ENCODE data around the gene HNRNPR.

Gene HNRNPR

GRCh38 chr1:23384312-23385058 lies 40.4 kb upstream of the HNRNPR start:
- Histone ChIP-seq H3K9ac (ENCODE audit: low read length) (no peak overlapping the region), H3K36me3 (ENCODE audit: insufficient read depth, low read length) (no peaks in the 10 kb centered on the region), H2AFZ (ENCODE audit: low read length) (no peak overlapping the region), H3K4me2 (ENCODE audit: low read length) (no peak overlapping the region), H4K20me1 (ENCODE audit: insufficient read depth, low read length) (no peaks in the 10 kb centered on the region), H3K79me2 (ENCODE audit: insufficient read depth, low read length) (no peaks in the 10 kb centered on the region), H3K27ac (ENCODE audit: low read depth, low read length, poor library complexity, severe bottlenecking) (no peak overlapping the region), H3K4me1 (ENCODE audit: insufficient read depth, low read length, severe bottlenecking) (no peaks in the 10 kb centered on the region), H3K4me3 (ENCODE audit: low read depth, low read length, poor library complexity, severe bottlenecking) (no peak overlapping the region), H3F3A (ENCODE audit: insufficient read depth, low read length) (no peaks in the 10 kb centered on the region), H3K9me2 (ENCODE audit: low read depth, low read length) (no peaks in the 10 kb centered on the region), H3K27me3 (ENCODE audit: insufficient read depth, low read length) (peaks cover 9% of the 10 kb centered on the region; the same call in 1 of the 2 replicates), H3K9me3 (ENCODE audit: low read length) (no peaks in the 10 kb centered on the region)
- no peak for TF ChIP-seq EZH2 (IDR thresholded peaks at IDR 0.05; ENCODE audit: borderline replicate concordance, low read length)
- TF ChIP-seq, protein P1, sequence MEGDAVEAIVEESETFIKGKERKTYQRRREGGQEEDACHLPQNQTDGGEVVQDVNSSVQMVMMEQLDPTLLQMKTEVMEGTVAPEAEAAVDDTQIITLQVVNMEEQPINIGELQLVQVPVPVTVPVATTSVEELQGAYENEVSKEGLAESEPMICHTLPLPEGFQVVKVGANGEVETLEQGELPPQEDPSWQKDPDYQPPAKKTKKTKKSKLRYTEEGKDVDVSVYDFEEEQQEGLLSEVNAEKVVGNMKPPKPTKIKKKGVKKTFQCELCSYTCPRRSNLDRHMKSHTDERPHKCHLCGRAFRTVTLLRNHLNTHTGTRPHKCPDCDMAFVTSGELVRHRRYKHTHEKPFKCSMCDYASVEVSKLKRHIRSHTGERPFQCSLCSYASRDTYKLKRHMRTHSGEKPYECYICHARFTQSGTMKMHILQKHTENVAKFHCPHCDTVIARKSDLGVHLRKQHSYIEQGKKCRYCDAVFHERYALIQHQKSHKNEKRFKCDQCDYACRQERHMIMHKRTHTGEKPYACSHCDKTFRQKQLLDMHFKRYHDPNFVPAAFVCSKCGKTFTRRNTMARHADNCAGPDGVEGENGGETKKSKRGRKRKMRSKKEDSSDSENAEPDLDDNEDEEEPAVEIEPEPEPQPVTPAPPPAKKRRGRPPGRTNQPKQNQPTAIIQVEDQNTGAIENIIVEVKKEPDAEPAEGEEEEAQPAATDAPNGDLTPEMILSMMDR (IDR thresholded peaks at IDR 0.05; ENCODE audit: low read length) = no peak

DNA sequence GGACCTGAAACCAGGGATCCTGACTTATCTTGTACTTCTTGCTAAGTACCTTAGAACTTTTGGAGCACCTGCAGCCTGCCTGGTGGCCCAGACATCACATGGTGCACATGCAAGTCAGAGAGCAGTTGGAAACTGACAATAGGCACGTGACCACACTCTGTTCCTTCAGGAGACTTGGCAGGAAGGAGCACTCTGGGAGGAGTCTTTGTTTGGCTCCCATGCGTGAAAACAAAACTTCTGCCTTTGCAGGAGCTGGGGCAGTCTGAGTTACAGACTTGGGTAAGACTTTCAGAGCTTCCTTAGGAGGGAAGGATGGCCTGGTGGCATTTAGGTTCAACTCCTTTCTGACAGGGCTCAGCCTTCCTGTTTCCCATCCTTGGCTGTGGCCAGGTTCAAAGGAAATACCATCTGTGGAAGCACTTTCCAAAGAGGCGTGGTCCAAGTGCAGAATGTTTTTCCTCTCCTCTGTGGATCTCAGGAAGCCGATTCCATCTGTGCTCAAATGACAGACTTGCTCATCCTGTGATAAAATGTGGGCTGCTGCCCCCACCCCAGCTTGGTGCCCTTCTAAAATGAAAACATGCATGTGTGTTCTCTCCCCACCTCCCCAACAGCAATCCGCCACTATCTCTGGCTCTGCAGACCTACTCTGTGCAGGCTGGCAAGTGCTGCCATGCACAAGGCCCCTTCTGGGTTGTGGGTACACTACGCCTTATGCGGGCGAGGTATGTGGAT lies 39.7 kb upstream of the HNRNPR start:
- Histone ChIP-seq H3K4me3 (ENCODE audit: low read depth, low read length, poor library complexity, severe bottlenecking) (no peak overlapping the region), H3K36me3 (ENCODE audit: insufficient read depth, low read length) (no peaks in the 10 kb centered on the region), H3F3A (ENCODE audit: insufficient read depth, low read length) (no peaks in the 10 kb centered on the region), H3K9me3 (ENCODE audit: low read length) (no peaks in the 10 kb centered on the region), H3K4me2 (ENCODE audit: low read length) (no peak overlapping the region), H3K9me2 (ENCODE audit: low read depth, low read length) (no peaks in the 10 kb centered on the region), H2AFZ (ENCODE audit: low read length) (no peak overlapping the region), H3K79me2 (ENCODE audit: insufficient read depth, low read length) (no peaks in the 10 kb centered on the region), H4K20me1 (ENCODE audit: insufficient read depth, low read length) (no peaks in the 10 kb centered on the region), H3K9ac (ENCODE audit: low read length) (no peak overlapping the region), H3K27me3 (ENCODE audit: insufficient read depth, low read length) (peaks cover 9% of the 10 kb centered on the region; the same call in 1 of the 2 replicates), H3K27ac (ENCODE audit: low read depth, low read length, poor library complexity, severe bottlenecking) (no peak overlapping the region), H3K4me1 (ENCODE audit: insufficient read depth, low read length, severe bottlenecking) (no peaks in the 10 kb centered on the region)
- TF ChIP-seq, protein P1 (IDR thresholded peaks at IDR 0.05; ENCODE audit: low read length) = no peak
- no peak for TF ChIP-seq EZH2 (IDR thresholded peaks at IDR 0.05; ENCODE audit: borderline replicate concordance, low read length)

DNA sequence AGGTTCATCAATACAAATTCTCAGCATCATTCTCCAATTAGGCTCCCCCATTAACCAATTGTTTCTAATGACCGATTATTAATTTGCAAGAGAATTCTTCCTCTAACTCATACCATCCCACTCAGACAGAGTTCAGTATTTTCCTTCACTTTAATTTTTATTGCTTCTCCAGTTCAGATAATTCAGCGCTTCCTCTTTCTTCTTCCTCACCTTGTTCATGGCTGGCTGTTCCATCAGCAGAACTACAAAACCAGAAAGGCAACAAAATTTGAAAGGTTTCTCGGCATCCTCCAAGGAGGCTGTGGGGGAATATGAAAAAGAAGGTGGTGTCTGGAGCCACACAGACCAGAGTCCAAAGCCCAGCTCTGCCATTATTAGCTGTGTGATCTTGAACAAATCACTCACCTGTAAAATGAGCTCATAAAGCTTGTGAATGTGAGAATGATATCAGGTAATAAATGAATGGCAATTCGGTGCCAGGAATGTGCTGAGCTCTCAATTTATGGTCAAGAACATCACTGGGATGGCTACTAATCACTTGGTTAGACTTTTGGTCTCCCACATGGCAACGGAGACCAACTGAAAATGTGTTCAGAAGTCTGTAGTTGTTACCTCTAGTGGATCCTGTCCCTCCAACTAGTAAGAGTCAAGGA lies 37.3 kb upstream of the HNRNPR start:
- H3K9me3 ChIP-seq (ENCODE audit: low read length) = no peaks in the 10 kb centered on the region
- no peak overlapping the region for H3K4me2 ChIP-seq (ENCODE audit: low read length)
- H4K20me1 ChIP-seq (ENCODE audit: insufficient read depth, low read length) = no peaks in the 10 kb centered on the region
- no peak overlapping the region for H3K9ac ChIP-seq (ENCODE audit: low read length)
- H3K27me3 ChIP-seq (ENCODE audit: insufficient read depth, low read length) = peaks cover 5% of the 10 kb centered on the region; the same call in 1 of the 2 replicates
- no peaks in the 10 kb centered on the region for H3F3A ChIP-seq (ENCODE audit: insufficient read depth, low read length)
- H3K79me2 ChIP-seq (ENCODE audit: insufficient read depth, low read length) = no peaks in the 10 kb centered on the region
- no peak overlapping the region for H3K4me3 ChIP-seq (ENCODE audit: low read depth, low read length, poor library complexity, severe bottlenecking)
- no peak overlapping the region for H3K27ac ChIP-seq (ENCODE audit: low read depth, low read length, poor library complexity, severe bottlenecking)
- TF ChIP-seq EZH2 (IDR thresholded peaks at IDR 0.05; ENCODE audit: borderline replicate concordance, low read length) = no peak
- TF ChIP-seq, protein P1 (IDR thresholded peaks at IDR 0.05; ENCODE audit: low read length) = no peak
- no peaks in the 10 kb centered on the region for H3K36me3 ChIP-seq (ENCODE audit: insufficient read depth, low read length)
- H3K9me2 ChIP-seq (ENCODE audit: low read depth, low read length) = no peaks in the 10 kb centered on the region
- H3K4me1 ChIP-seq (ENCODE audit: insufficient read depth, low read length, severe bottlenecking) = no peaks in the 10 kb centered on the region
- H2AFZ ChIP-seq (ENCODE audit: low read length) = no peak overlapping the region
